SK-N-MC (cell line): ENCODE measurements around the gene ATP9B.

Experiments used
- EZH2 ChIP-seq: fragments of 200-600 bp; sonication (generic); IDR thresholded peaks from one replicate; pipeline ENCODE4 v1.6.1; 2017; ENCODE audit warnings: antibody characterized with exemption
- POLR2AphosphoS5 ChIP-seq: IDR thresholded peaks from 2 replicates; pipeline ENCODE4 v1.6.1; 2012; ENCODE audit warnings: mild to moderate bottlenecking, low read depth, low read length, borderline replicate concordance

DNA sequence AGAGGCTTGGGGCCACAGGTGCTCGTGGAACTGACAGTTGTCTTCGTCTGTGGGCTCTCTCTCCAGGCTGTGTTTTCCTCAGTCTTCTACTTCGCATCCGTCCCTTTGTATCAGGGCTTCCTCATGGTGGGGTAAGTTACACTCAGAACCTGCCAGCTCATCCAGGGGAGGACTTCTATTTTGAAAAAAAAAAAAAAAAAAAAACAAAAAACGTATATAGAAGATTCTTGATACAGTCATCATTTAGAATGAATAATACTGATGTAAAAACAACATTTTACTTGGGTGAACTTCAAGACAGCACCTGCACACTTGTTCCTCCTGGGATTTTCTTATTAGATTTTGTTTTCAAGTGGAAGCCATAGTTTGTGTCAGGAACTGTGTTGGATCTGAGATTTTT is 278.9 kb downstream of the ATP9B start:
- TF ChIP-seq POLR2AphosphoS5 (no peak), EZH2 (no peak)
